ENCODE data around the gene CASTOR2.

Gene CASTOR2

DNA sequence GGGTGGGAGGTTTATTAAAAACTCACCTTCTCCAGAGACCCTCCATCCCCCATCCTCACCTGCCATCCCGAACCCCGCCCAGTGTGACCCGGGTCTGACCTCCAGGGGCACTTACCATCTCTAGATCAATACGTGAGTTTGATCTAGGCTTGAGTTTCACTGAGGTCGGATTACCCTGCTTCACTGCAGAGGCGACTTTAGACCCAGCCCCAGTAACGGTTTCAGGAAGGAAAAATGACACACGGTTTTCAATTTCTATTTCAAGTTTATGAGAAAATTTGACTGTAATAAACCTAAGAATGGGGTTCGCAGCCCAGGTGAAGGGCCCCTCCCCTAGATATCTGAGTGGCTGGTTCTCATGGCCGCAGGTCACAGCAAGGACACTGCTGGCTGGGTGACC, 76.0 kb downstream of the CASTOR2 start:
- Histone ChIP-seq H3K9ac (ENCODE audit: low read depth, low read length) (no peak overlapping the region), H3K4me3 (ENCODE audit: low read length) (no peak overlapping the region), H3K36me3 (ENCODE audit: insufficient read depth, low read depth, low read length) (peaks cover 22% of the 10 kb centered on the region), H3K4me1 (ENCODE audit: insufficient read depth, low read length) (no peaks in the 10 kb centered on the region), H3K27me3 (ENCODE audit: insufficient read depth, low read length) (no peaks in the 10 kb centered on the region), H3K27ac (ENCODE audit: low read length) (no peak overlapping the region), H3K9me3 (ENCODE audit: insufficient read depth, low read depth, low read length) (no peaks in the 10 kb centered on the region)

DNA sequence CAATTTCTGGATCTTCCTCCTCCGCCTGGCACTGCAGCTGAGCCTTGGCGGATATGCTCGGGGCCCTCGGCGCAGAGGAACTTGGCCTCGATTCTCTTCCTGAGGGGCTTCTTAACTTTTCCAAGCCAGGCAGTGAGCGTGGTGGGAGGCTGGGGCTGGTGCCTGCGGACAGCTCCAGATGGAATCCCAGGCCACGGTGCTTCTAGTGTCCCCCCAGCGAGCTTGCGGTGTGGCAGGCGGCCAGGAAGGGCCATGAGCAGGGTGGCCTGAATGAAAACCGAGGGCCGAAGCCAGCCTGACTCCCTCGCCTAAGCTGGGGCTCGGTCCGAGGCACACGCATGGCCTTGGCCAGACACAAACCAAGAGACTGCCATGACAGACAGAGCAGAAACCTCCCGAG, 77.8 kb downstream of the CASTOR2 start:
- Histone ChIP-seq H3K4me3 (ENCODE audit: low read length) (no peak overlapping the region), H3K9ac (ENCODE audit: low read depth, low read length) (no peak overlapping the region), H3K27ac (ENCODE audit: low read length) (no peak overlapping the region), H3K27me3 (ENCODE audit: insufficient read depth, low read length) (no peaks in the 10 kb centered on the region), H3K4me1 (ENCODE audit: insufficient read depth, low read length) (no peaks in the 10 kb centered on the region), H3K36me3 (ENCODE audit: insufficient read depth, low read depth, low read length) (peaks cover 27% of the 10 kb centered on the region), H3K9me3 (ENCODE audit: insufficient read depth, low read depth, low read length) (no peaks in the 10 kb centered on the region)

DNA sequence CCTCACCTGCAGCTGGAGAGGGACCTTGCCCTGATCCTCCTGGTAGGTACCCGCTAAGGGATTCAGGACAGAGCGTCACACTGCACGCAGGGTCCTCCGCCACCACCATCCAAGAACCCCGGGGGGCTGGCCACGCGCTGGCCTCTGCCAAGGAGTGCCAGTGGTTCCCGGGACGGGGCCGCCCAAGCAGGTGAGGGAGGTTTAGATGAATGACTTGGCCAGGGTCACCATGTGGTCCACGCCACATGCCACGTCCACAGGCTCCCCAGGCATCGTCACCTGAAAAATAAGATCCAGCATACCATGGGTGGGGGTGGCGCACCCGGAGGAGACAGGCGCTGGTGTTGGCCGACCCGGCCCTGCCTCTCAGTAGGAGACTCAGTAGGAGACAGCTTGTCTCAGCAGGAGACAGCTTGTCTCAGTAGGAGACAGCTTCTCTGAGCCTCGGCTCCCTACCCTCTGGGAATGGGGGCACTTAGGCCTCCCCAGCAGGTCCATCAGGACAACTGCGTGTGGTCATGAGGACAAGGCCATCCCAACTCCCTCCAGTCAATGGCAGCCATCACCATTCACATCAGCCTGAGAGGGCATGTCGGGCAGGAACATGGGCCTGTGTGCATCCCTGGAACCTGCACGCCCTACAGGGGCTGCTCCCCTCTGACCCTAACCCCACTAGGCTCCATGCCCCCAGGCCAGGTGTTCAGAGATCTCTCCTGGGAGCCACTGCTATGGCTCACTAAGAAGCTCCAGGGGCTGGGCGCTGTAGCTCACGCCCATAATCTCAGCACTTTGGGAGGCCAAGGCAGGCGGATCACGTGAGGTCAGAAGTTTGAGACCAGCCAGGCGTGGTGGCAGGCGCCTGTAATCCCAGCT, 78.6 kb downstream of the CASTOR2 start:
- Histone ChIP-seq H3K27ac (ENCODE audit: low read length) (no peak overlapping the region), H3K36me3 (ENCODE audit: insufficient read depth, low read depth, low read length) (peaks cover 27% of the 10 kb centered on the region), H3K9ac (ENCODE audit: low read depth, low read length) (no peak overlapping the region), H3K9me3 (ENCODE audit: insufficient read depth, low read depth, low read length) (no peaks in the 10 kb centered on the region), H3K4me1 (ENCODE audit: insufficient read depth, low read length) (no peaks in the 10 kb centered on the region), H3K4me3 (ENCODE audit: low read length) (no peak overlapping the region), H3K27me3 (ENCODE audit: insufficient read depth, low read length) (no peaks in the 10 kb centered on the region)

DNA sequence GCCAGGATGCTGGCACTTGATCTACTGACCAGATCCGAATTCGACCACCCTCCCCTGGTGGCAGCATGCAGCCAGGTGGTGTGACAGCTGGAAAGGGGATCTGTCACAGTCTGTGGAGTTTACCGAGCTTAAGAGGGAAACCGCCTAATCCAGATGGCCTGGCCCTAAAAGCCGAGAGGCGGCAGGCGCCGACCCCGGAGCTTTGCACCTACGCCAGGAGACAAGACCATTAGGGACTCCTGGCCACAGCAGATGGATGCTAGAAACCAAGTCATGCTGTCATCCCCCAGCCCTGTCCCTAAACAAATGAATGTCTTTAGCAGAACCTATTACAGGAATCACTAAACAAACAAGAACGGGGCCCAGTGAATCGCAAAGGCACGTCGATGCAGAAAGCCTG, 81.4 kb downstream of the CASTOR2 start:
- H3K36me3 ChIP-seq (ENCODE audit: insufficient read depth, low read depth, low read length) = peaks cover 50% of the 10 kb centered on the region
- H3K9ac ChIP-seq (ENCODE audit: low read depth, low read length) = no peak overlapping the region
- H3K27me3 ChIP-seq (ENCODE audit: insufficient read depth, low read length) = no peaks in the 10 kb centered on the region
- no peaks in the 10 kb centered on the region for H3K4me1 ChIP-seq (ENCODE audit: insufficient read depth, low read length)
- no peak overlapping the region for H3K4me3 ChIP-seq (ENCODE audit: low read length)
- H3K9me3 ChIP-seq (ENCODE audit: insufficient read depth, low read depth, low read length) = no peaks in the 10 kb centered on the region
- H3K27ac ChIP-seq (ENCODE audit: low read length) = no peak overlapping the region

DNA sequence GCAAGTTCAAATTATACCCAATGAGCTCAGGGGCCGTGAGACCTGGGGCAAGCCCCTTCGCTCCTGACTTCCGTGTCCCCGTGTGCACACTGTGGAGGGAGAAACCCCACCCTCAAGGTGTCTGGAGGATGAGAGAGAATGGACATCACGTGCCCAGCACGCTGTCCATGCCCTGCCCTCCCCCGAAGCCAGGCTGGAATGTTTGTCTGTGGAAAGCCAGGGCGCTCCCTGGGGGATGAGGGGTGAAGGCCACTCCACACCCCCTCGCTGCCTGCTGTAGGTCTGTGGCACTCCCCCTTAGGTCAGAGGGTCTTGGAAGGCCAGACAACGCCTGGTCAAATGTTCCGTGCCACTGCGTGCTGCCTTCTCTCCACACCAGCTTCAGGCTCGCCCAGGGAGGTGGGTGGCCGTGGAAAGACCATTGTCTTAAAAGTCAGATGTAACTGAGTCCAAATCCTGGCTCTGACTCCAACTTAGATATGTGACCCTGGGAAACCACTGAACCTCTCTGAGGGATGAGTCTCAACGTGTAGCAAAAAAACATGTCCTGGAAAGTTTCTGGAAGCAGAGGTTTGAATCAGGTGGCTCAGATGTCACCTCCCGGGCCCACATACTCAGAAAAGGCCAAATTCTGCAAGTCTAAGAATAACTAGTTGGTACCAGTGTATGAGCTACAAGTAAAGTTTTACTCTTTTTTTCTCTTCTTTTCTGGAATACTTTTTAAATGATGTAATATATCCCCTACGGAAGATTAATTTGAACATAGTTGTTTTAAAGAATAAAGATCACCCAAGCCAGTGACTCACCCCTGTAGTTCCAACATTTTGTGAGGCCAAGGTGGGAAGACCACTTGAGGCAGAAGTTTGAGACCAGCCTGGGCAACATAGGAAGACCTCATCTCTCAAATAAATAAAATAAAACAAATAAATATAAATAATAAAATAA, 84.2 kb downstream of the CASTOR2 start:
- H3K27me3 ChIP-seq (ENCODE audit: insufficient read depth, low read length) = no peaks in the 10 kb centered on the region
- H3K36me3 ChIP-seq (ENCODE audit: insufficient read depth, low read depth, low read length) = peaks cover 58% of the 10 kb centered on the region
- H3K9me3 ChIP-seq (ENCODE audit: insufficient read depth, low read depth, low read length) = no peaks in the 10 kb centered on the region
- H3K4me3 ChIP-seq (ENCODE audit: low read length) = no peak overlapping the region
- H3K9ac ChIP-seq (ENCODE audit: low read depth, low read length) = no peak overlapping the region
- H3K27ac ChIP-seq (ENCODE audit: low read length) = no peak overlapping the region
- H3K4me1 ChIP-seq (ENCODE audit: insufficient read depth, low read length) = no peaks in the 10 kb centered on the region

DNA sequence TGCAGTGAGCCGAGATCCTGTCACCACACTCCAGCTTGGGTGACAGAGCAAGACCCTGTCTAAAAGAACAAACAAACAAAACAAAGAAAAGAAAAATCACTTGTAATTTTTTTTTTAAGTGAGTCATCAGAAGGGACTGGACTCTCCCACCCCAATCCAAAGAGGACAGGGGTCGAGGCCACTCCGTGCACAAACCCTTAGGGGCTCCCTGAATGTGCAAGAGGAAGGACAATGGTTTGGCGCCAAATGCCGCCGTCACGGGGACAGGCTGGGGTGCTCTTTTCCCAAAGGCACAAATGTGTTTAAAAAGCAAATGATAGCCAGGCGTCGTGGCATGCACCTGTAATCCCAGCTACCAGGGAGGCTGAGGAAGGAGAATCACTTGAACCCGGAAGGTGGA, 85.3 kb downstream of the CASTOR2 start:
- H3K4me1 ChIP-seq (ENCODE audit: insufficient read depth, low read length) = no peaks in the 10 kb centered on the region
- no peak overlapping the region for H3K4me3 ChIP-seq (ENCODE audit: low read length)
- H3K9ac ChIP-seq (ENCODE audit: low read depth, low read length) = no peak overlapping the region
- no peak overlapping the region for H3K27ac ChIP-seq (ENCODE audit: low read length)
- H3K27me3 ChIP-seq (ENCODE audit: insufficient read depth, low read length) = no peaks in the 10 kb centered on the region
- peaks cover 65% of the 10 kb centered on the region for H3K36me3 ChIP-seq (ENCODE audit: insufficient read depth, low read depth, low read length)
- H3K9me3 ChIP-seq (ENCODE audit: insufficient read depth, low read depth, low read length) = no peaks in the 10 kb centered on the region

DNA sequence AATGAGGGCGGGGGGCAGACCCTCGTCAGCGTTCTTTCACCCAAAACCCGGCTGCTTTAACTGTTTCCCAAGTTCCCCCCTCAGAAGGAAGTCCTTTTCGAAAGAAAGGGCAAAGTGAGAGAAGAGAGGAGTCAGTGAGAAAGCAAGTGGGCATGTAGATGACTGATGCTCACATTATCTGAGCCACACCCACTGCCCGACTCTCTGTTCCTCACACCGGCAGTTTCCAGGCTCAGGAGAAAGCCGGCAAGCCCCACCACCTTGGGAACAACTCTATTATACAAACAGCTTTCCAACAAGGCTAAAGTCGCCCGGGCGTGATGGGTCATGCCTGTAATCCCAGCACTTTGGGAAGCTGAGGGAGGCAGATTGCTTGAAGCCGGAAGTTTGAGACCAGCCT, 86.0 kb downstream of the CASTOR2 start:
- H3K9me3 ChIP-seq (ENCODE audit: insufficient read depth, low read depth, low read length) = no peaks in the 10 kb centered on the region
- H3K36me3 ChIP-seq (ENCODE audit: insufficient read depth, low read depth, low read length) = peaks cover 66% of the 10 kb centered on the region
- no peaks in the 10 kb centered on the region for H3K4me1 ChIP-seq (ENCODE audit: insufficient read depth, low read length)
- no peak overlapping the region for H3K4me3 ChIP-seq (ENCODE audit: low read length)
- H3K27me3 ChIP-seq (ENCODE audit: insufficient read depth, low read length) = no peaks in the 10 kb centered on the region
- no peak overlapping the region for H3K9ac ChIP-seq (ENCODE audit: low read depth, low read length)
- H3K27ac ChIP-seq (ENCODE audit: low read length) = no peak overlapping the region

DNA sequence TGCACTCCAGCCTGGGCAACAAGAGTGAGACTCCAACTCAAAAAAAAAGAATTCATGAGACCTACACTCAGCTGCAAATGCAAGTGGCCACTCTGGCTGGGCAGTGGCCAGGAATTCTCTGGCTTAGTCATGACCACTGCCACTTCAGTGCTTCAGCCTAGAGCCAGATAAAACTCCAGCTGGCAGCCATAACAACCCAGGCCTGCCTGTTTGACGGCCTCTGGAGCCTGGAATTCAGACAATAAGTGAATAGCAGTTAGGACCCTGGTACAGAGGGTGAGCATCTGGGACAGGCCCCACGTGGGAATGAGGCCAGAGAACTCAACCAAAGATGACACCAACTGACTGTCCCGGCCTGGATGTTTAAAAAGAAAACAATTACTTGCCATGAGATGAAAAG, 90.2 kb downstream of the CASTOR2 start:
- Histone ChIP-seq H3K36me3 (ENCODE audit: insufficient read depth, low read depth, low read length) (peaks cover 85% of the 10 kb centered on the region), H3K4me3 (ENCODE audit: low read length) (no peak overlapping the region), H3K27ac (ENCODE audit: low read length) (no peak overlapping the region), H3K4me1 (ENCODE audit: insufficient read depth, low read length) (no peaks in the 10 kb centered on the region), H3K9ac (ENCODE audit: low read depth, low read length) (no peak overlapping the region), H3K27me3 (ENCODE audit: insufficient read depth, low read length) (no peaks in the 10 kb centered on the region), H3K9me3 (ENCODE audit: insufficient read depth, low read depth, low read length) (no peaks in the 10 kb centered on the region)

DNA sequence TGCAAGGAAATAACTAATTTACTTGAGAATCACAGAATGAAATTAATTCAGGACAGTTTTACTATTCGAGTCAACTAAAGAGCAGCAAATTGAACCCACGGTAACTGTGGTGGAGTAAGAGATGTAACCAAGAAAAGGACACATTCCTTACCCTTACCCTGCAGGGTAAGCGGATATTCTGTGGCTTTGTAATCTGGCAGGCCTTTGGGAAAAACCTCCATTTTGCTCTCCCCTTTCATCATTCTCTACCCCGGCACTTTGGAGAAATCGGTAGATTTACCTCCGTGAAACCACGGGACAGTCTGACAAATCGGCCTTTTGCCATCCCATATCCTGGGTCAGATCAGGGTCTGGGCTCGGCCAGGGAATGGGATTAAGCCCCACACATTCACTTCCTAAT, 90.7 kb downstream of the CASTOR2 start:
- no peak overlapping the region for H3K27ac ChIP-seq (ENCODE audit: low read length)

DNA sequence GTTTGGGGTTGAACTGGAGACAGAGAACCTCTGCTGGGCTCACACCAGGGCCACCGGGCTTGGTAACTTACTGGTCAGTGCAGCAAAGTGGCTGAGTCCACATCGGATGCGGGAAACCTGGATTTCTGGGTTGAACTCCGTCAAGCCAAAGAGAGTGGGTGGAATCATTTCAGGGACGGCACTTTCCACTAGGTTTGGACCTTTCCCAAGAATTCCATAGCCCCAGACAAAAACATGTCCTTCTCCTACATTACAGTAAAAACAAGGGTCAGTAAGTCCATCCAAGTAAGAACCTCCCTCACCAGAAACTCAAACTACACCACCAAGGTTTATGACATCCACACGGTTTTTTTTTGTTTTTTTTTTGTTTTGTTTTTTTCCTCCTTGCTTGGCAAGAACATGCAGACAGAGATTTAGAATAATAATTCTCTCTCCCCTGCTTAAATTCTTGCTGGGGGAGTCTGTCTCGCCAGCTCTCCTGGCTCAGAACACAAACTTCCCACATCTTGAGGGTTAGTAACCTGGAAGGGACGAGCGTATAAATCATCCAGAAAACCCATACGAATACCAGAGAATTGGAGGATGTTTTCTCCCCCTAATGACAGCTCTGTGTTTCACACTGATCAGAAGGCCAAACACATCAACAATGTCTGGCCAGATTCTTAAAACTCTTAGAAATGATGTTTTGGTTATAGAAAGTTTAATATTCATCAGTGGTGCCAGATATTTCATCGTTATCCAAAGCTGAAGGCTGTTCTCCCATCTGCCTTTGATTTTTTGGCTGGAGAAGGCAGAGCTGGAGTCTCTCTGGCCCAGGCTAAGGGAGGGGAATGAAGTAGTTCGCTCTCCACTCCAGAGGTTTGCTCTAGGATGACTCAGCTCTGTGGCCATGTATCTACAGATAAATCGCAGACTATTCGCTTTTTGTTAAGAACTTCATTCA, 91.6 kb downstream of the CASTOR2 start:
- Histone ChIP-seq H3K4me1 (ENCODE audit: insufficient read depth, low read length) (no peaks in the 10 kb centered on the region), H3K9me3 (ENCODE audit: insufficient read depth, low read depth, low read length) (no peaks in the 10 kb centered on the region), H3K4me3 (ENCODE audit: low read length) (no peak overlapping the region), H3K27me3 (ENCODE audit: insufficient read depth, low read length) (no peaks in the 10 kb centered on the region), H3K9ac (ENCODE audit: low read depth, low read length) (no peak overlapping the region), H3K36me3 (ENCODE audit: insufficient read depth, low read depth, low read length) (peaks cover 91% of the 10 kb centered on the region), H3K27ac (ENCODE audit: low read length) (no peak overlapping the region)

More for the DNA sequence above, 90.7 kb downstream of the CASTOR2 start:
- Histone ChIP-seq H3K9me3 (ENCODE audit: insufficient read depth, low read depth, low read length) (no peaks in the 10 kb centered on the region), H3K4me1 (ENCODE audit: insufficient read depth, low read length) (no peaks in the 10 kb centered on the region), H3K27me3 (ENCODE audit: insufficient read depth, low read length) (no peaks in the 10 kb centered on the region), H3K36me3 (ENCODE audit: insufficient read depth, low read depth, low read length) (peaks cover 89% of the 10 kb centered on the region), H3K4me3 (ENCODE audit: low read length) (no peak overlapping the region), H3K9ac (ENCODE audit: low read depth, low read length) (no peak overlapping the region)

DNA sequence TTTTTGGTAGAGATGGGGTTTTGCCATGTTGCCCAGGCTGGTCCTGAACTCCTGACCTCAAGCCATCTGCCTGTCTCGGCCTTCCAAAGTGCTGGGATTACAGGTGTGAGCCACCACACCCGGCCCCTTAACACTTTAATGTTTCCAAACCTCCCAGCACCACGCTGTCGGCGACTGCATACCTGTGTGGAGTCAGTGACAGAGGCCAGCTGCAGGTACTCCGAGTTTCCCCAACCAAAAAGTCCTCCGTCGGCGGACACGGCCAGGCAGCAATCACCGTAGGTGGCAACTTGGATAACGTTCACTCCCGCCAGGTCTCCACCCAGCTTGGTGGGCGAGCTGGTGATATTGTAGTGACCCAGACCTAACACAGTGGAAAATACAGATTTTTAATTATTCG, 93.9 kb downstream of the CASTOR2 start:
- H3K9ac ChIP-seq (ENCODE audit: low read depth, low read length) = no peak overlapping the region
- no peaks in the 10 kb centered on the region for H3K9me3 ChIP-seq (ENCODE audit: insufficient read depth, low read depth, low read length)
- peaks cover 96% of the 10 kb centered on the region for H3K36me3 ChIP-seq (ENCODE audit: insufficient read depth, low read depth, low read length)
- no peak overlapping the region for H3K27ac ChIP-seq (ENCODE audit: low read length)
- H3K4me1 ChIP-seq (ENCODE audit: insufficient read depth, low read length) = no peaks in the 10 kb centered on the region
- H3K27me3 ChIP-seq (ENCODE audit: insufficient read depth, low read length) = no peaks in the 10 kb centered on the region
- no peak overlapping the region for H3K4me3 ChIP-seq (ENCODE audit: low read length)

Measured in iPS-20b (cell line).